ENCODE results near the gene GBX2. TPM values are rescaled to one million over a fixed set of nuclear protein-coding genes. Genes with fewer than 3 reads are reported as not detected.
A peak's percentile ranks its signal among the peaks of the same experiment; 100 is the strongest.

Gene GBX2
- not detected for total RNA-seq

GRCh38 chr2:236168110-236169080 lies at the start of gene GBX2:
TSS of gene GBX2 (minus strand) at chr2:236168386. CDS start at chr2:236167971, 415 bp downstream.
- Histone ChIP-seq H3K4me1 (peaks cover 0 to 42% of the 10 kb centered on the region in 2 donors), H3K4me3 (peak within 1 kb of the TSS in 1 of 2 donors; percentile 12), H3K27ac (no peak within 1 kb of the TSS), H3K9me3 (no peaks in the 10 kb centered on the region), H3K27me3 (peaks cover 64 to 80% of the 10 kb centered on the region in 2 donors), H3K36me3 (no peaks in the 10 kb centered on the region)
- no peak for DNase-seq
- no peak for TF ChIP-seq CTCF (IDR thresholded peaks at IDR 0.05)
- no peak for TF ChIP-seq POLR2A (IDR thresholded peaks at IDR 0.05)
- intact Hi-C loops (cut with DNase I; ENCODE audit: low total_unique reads): no loop called here

DNA sequence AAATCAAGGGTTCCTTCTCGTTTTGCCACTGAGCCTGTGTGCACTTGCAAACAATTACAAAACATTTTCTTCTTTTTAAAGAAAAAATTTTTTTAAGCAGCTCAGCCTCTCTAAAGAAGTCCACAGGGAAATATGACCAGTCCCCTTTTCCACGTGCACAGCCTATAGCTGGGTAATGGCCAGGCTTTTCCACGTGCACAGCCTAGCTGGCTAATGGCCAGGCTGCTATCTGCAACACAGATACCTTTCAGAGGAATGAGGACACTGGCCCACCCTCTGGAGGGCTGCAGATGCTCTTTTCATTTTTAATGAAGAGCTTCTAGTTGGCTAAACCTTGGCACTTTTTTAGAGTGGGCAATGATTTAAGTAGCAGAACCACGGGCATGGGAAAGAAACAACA lies 49.7 kb upstream of the GBX2 start:
- Histone ChIP-seq H3K4me3 (no peak overlapping the region), H3K4me1 (no peaks in the 10 kb centered on the region), H3K9me3 (no peaks in the 10 kb centered on the region), H3K27me3 (no peaks in the 10 kb centered on the region), H3K27ac (no peak overlapping the region), H3K36me3 (no peaks in the 10 kb centered on the region)
- TF ChIP-seq POLR2A (IDR thresholded peaks at IDR 0.05): no peak
- intact Hi-C loops (cut with DNase I; ENCODE audit: low total_unique reads): no loop called here
- no peak for DNase-seq

DNA sequence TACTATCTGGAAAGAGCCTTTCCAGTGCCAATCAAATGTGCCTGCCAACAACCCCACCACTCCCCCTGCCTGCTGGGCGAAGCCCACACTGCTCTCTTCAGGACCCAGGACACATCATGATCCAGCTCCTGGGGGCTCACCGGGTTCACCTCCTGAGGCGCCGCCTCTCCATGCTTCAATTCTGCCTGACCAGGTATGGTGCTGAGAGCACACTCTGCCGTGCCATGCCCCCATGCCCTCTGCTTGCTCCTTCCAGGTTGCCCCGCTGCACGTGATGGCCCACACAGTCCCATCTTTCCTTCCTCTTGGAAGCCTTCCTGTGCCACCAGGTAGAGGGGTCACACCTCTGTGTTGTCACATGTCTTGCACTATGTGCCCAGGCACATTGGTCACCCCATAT lies 48.5 kb upstream of the GBX2 start:
- Histone ChIP-seq H3K4me3 (no peak overlapping the region), H3K27ac (no peak overlapping the region), H3K9me3 (no peaks in the 10 kb centered on the region), H3K4me1 (no peaks in the 10 kb centered on the region), H3K36me3 (no peaks in the 10 kb centered on the region), H3K27me3 (no peaks in the 10 kb centered on the region)
- intact Hi-C loops (cut with DNase I; ENCODE audit: low total_unique reads): no loop called here
- no peak for DNase-seq
- TF ChIP-seq CTCF (IDR thresholded peaks at IDR 0.05) (no peak), POLR2A (IDR thresholded peaks at IDR 0.05) (no peak)

DNA sequence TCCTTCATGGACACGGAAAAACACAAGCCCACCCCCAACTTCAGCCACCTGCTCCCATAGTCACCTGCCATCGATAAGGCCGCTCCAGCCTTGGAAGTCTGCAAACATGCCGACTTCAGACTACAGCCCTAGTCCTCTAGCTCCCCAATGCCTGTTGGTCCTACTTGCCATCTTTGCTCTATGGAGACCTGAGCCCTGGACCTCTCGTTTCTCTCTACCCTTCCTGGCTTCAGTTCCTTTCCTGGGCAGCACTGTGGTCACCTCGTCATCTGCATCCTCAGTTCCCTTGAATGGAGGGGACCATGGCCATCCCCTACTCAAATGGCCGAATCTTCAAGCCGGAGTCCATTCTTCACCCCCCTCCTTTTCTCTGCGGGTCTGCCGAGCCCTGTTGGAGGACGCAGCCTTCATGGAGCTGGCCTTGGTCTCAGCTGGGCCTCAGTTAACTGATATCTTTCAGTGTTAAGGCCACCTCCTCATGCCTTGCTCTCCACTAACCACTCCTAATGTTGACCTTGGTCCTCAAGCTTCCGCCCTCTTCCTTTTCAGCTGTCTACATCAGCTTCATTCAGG lies 47.7 kb upstream of the GBX2 start:
- Histone ChIP-seq H3K4me3 (no peak overlapping the region), H3K27me3 (no peaks in the 10 kb centered on the region), H3K4me1 (no peaks in the 10 kb centered on the region), H3K36me3 (no peaks in the 10 kb centered on the region), H3K9me3 (no peaks in the 10 kb centered on the region), H3K27ac (no peak overlapping the region)
- intact Hi-C loops (cut with DNase I; ENCODE audit: low total_unique reads): no loop called here
- TF ChIP-seq CTCF (IDR thresholded peaks at IDR 0.05) (no peak), POLR2A (IDR thresholded peaks at IDR 0.05) (no peak)
- no peak for DNase-seq

- no peak for DNase-seq
- intact Hi-C loops (cut with DNase I; ENCODE audit: low total_unique reads): no loop called here
- Histone ChIP-seq H3K27ac (no peak overlapping the region), H3K4me3 (no peak overlapping the region), H3K4me1 (no peaks in the 10 kb centered on the region), H3K9me3 (no peaks in the 10 kb centered on the region), H3K27me3 (no peaks in the 10 kb centered on the region), H3K36me3 (no peaks in the 10 kb centered on the region)
- no peak for TF ChIP-seq POLR2A (IDR thresholded peaks at IDR 0.05)
Observed at GRCh38 chr2:236215196-236215595, 47.0 kb upstream of the GBX2 start.

DNA sequence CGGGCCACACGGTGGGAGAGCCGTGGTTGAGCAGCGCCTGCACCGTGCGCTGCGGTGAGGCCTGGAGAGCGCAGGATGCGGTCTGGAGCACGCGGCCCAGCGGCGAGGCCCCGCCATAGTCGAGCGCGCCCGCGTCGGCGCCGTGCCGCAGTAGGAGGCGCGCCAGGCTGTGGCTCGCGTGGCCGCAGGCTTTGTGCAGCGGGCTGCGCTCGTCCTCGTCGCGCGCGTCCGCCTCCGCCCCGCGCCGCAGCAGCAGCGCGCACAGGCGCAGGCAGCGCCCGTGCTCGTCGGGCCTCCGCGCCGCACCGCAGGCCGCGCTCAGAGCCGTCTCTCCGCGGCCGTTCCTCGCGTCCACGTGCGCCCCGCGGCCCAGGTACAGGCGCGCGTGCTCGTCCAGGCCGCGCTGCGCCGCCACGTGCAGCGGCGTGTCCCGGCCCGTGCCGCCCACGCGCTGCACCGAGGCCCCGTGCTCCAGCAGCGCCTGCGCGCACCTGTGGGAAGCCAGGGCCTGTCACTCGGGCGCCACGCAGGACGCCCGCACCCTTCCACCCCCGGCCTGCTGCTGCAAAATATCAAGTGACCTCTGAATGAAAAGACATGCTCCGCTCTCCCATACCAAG lies 46.3 kb upstream of the GBX2 start:
- H3K27ac ChIP-seq: no peak overlapping the region
- H3K4me3 ChIP-seq: no peak overlapping the region
- no peak for DNase-seq
- intact Hi-C loops (cut with DNase I; ENCODE audit: low total_unique reads): no loop called here
- TF ChIP-seq CTCF (IDR thresholded peaks at IDR 0.05) (no peak), POLR2A (IDR thresholded peaks at IDR 0.05) (no peak)
- H3K9me3 ChIP-seq: no peaks in the 10 kb centered on the region
- H3K27me3 ChIP-seq: no peaks in the 10 kb centered on the region
- H3K36me3 ChIP-seq: no peaks in the 10 kb centered on the region
- no peaks in the 10 kb centered on the region for H3K4me1 ChIP-seq

All from uterus (tissue), 4 donors.